Non-pigmented ciliary epithelial cell (primary cell): Measurements from ENCODE around the gene CCDC88C.
"Not testable (repeated sequence)": the region's sequence is repeated elsewhere in the genome, so short reads cannot be mapped to it uniquely, and the experiment has no call there.

Experiments used
- DNase-seq: peaks from one replicate; pipeline ENCODE4 v3.0.0-alpha.2; 2010; ENCODE audit warnings: low read depth

CCDC88C gene

GRCh38 chr14:91271639-91272038, 146.0 kb downstream of the CCDC88C start:
- no peak for DNase-seq

GRCh38 chr14:91270619-91271018, 147.0 kb downstream of the CCDC88C start:
- no peak for DNase-seq

DNA sequence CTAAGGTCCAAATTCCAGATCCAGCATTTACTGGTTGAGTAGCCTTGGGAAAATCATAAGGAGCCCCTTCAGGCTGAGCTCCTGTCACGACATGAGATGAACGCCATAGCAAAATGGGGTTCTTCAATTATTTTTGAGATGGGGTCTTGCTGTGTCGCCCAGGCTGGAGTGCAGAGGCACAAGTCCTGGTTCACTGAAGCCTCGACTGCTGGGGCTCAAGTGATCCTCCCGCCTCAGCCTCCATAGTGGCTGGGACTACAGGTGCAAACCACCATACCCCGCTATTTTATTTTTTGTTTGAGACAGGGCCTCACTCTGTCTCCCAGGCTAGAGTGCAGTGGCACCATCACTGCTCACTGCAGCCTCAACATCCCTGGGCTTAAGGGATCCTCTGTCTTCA, 147.4 kb downstream of the CCDC88C start:
- DNase-seq: no peak

DNA sequence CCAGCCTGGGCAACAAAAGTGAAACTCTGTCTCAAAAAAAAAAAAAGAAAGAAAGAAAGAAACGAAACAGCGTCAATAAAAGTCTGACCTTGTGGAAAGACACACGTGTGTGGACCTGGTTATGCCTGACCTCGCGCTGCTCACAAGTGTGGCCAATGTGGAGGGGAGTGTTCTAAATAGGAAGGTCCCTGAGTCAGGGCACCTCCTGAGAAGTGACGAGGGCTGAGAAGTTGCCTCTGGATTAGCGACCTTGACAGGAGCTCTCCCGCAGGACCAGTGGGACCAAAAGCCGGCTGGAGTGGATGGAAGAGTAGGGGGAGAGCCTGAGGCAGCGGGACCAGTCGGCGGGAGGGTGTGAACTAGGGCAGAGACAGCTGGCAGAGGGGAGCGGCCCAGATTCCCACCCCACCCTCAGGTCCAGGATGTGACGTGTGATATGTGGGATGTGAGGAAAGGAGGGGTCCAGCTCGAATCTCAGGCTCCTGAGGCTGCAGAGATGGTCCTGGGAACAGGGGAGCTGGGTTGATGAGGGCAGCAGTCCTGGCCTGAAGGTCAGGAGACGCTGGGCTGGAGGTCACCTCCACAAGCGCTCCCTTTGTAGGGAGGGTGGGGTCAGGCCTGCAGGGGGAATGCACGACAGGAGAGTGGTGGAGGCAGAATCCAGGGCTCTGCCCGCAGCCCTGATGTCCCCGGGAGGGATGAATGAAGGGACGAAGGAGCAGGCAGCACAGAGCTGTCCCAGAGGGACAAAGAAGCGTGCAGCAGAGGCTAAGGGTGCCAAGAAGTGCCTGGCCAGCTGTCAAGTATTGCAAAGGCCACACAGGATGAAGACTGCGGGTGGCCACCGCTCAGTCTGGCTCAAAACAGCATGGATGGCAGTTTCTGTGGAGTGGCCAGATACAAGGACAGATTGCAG, 148.3 kb downstream of the CCDC88C start:
- DNase-seq: no peak

GRCh38 chr14:91267965-91268437, 149.6 kb downstream of the CCDC88C start:
- no peak for DNase-seq

DNA sequence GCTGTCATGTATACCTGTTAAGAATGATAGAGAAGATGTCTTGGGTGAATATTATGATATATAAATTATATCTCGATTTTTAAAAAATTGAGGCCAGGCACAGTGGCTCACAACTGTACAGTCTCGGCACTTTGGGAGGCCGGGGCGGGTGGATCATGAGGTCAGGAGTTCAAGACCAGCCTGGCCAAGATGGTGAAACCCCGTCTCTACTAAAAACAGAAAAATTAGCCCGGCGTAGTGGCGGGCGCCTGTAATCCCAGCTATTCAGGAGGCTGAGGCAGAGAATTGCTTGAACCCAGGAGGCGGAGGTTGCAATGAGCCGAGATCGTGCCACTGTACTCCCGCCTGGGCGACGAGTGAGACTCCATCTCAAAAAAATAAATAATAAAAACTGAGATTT, 151.3 kb downstream of the CCDC88C start:
- DNase-seq: not testable (repeated sequence)

- no peak for DNase-seq
Observed at GRCh38 chr14:91265404-91265803, 152.2 kb downstream of the CCDC88C start.

GRCh38 chr14:91264151-91265150, 153.2 kb downstream of the CCDC88C start:
- no peak for DNase-seq

DNA sequence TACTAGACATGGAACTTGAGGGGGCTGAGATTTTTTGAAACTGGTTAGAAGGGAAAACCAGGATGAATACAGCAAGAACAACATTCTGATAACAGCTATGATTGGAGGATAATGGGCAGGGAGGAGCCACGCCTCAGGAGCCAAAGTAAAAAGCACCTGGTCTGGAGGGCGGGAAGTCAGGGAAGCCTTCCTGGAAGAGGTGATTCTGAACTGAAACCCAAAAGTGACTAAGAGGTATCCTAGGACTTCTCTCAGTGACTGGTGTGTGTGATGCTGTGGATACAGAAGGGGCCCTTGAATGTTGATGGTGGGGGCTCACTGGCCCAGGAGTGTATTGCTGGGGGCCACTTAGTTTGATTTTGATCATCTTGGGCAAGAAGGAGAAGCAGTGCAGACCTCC, 154.3 kb downstream of the CCDC88C start:
- DNase-seq: no peak

GRCh38 chr14:91261986-91262549, 155.6 kb downstream of the CCDC88C start:
- DNase-seq: no peak

DNA sequence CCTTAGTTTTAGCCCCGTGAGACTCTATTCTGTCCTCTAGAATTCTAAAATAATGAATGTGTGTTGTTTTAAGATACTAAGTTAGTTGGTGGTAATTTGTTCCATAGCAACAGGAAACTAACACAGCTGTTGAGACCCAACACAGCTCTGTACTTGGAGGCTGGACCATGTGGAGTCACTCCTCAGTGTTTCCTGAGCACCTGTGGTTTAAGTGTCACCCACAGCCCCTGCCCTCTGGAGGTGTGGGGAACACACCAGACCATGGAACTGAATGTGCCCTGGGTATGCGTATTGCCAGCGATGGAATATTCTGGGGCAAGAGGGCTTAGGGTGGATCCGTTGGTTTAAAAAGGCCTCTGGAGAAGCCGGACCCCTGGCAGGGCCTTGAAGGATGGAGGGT, 156.5 kb downstream of the CCDC88C start:
- DNase-seq: no peak

DNA sequence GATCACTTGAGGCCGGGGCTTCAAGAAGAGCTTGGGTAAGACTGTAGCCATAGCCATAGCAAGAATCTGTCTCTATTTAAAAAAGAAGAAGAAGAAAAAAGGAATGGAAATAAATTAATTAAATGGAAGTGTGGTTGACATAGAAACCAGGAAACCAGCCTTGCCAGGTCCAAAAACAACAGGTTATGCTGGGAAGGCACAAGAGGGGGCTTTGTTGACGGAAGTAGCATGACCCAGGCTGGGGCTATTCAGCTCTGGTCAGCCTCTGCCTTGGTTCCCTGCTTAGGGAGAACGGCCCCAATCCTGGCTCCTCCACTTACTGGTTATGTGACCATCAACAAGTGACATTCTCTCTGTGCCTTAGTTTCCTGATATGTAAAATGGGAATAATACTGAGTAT, 158.7 kb downstream of the CCDC88C start:
- no peak for DNase-seq

- no peak for DNase-seq
Observed at GRCh38 chr14:91258011-91258618, 159.5 kb downstream of the CCDC88C start.

DNA sequence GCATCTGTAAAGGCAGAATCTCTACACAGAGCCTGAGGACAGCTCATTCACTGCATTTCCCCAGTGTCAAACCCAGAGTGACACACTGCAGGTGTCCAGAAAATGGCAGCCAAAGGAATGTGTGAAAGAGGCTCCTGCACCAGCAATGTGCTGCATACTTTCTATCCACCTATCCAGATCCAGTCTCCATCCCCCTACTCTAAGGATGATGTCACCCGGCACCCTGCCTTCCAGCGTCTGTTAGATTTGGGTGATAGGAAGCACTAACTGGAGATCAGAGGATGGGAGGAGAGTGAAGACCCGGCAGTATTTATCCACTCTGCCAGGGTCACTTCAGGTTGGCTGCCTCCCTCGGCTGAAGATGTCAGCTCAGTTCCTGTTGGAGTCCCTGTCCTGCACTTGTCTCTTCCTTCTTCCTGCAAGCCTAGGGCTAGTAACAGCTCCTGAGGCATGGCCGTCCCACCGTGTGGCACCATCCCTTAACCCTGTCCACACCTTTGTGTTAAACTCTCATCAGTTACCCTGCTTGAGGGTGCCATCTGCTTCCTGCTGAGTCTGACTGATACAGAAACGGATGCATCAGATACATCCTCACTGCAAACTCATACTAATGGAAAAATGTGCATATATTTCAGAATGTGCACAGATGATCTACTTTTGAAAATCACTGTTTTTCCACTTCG, 160.2 kb downstream of the CCDC88C start:
- no peak for DNase-seq

GRCh38 chr14:91256661-91257060, 161.0 kb downstream of the CCDC88C start:
- DNase-seq: no peak

DNA sequence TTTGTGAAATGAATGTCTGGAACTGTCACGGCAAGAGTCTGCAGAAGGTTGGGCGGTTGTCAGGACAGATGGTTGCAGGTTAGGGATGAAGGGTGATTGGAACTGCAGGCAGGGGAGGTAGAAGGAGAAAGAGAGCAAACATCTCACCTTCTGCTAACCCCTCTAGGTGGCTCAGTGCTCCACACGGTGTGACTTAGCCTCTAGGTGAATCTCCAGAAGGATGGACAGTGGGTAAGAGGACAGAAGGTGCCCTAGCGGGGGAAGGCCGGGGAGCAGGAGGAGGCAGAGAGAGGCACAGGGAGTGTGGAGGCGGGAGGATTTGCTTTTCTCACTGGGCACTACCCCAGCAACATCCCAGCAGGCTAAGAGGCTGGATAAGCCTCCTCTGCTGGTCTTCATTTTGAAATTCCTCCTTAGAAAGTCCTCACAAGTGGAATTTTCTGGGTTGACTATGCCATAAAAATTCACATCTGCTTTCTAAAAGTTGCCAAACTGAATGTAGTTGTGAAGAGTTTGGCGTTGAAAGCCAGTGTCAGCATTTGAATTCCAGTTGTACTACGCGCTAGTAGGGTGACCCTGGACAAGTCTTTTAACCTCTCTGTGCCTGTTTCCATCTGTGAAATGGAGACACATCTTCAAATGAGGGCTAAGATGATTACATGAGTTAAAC, 162.5 kb downstream of the CCDC88C start:
- DNase-seq: no peak

DNA sequence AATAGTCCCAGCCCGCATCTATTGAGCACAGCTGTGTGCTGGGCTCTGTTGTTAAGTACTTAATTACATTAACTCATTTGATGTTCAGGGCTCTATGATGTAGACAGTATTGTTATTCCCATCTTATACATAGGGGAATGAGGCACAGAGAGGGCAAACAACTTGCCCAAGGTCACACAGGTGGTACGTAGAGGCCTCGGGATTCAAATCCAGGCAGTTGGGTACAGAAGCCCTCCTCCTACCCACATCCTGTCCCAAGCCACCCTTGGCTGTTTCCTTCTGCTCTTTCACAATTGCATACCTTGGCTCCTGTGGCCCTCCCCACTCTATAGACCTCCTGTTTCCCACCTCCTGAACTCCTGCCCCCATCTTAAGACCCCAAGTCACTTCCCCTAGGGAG, 163.2 kb downstream of the CCDC88C start:
- no peak for DNase-seq

DNA sequence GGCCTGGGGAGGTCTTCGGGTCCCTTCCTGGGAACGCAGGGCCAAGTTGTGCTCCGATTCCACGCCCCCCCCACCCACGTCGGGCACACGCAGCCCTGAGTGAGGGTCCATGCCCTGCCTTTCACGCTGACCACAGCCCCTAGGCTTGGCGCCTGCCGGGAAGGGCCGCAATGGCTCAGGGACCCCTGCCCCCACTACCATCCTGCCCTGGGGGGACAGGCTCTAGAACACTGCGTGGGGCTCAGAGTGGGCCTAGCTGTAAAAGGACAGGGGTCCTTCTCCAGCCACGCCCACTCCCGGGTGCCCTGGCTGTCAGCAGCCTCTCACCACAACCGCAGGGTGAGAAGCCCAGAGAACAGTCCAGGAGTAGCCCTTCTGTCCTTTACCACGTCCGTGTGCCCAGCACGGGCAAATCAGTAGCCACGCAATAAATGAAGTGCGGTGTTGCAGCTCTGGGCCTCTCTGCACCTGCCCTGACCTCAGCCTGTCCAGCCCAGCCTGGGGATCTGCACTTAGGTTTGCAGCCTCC, 163.8 kb downstream of the CCDC88C start:
- no peak for DNase-seq

DNA sequence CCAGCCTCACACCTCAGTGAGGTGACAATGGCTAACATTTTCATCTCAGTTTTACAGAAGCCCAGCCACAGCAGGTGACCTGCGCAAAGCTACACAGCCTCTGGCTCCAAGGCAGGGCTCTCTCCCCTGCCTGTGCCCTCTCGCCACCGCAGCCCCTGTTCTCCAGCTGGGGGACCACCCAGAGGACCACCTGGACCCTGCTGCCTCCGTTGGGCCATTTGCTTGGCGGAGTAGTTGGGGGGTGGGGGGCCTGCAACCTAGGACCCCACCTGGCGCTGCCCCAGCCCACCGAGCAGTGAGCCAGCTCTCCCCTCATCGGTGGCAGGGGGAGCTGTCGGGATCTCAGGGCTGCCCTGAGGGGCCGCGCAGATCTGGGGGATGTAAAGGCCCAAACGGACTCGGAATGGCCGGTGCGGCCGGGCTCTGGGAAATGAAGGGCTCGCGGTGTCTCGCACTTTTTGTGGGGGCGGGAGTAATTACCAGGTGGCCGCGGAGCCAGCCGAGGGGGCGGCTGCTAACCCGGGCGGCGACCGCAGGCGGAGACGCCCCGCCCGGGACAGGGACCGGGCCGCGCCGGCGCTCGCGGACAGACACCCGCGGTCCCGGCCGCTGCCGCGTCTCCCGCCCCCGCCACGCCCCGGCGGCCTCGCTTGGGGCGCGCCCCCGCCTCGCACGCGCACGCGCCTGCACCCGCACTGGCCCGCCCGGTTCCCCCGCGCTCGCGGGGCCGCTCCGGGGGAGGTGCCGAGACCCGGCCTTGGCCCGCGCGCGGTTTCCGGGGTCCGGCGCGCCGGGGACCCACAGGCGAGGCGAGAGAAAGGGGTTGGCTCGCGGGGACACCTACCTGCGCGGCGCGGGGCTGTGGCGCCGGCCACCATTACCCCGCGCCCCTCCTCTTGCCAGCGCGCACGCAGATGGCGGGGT, 164.5 kb downstream of the CCDC88C start:
- no peak for DNase-seq
